ENCODE data around the gene VWA2.

The VWA2 gene

GRCh38 chr10:114278140-114278883 lies 39.3 kb downstream of the VWA2 start:
- DNase-seq (ENCODE audit: low read depth), result no peak

DNA sequence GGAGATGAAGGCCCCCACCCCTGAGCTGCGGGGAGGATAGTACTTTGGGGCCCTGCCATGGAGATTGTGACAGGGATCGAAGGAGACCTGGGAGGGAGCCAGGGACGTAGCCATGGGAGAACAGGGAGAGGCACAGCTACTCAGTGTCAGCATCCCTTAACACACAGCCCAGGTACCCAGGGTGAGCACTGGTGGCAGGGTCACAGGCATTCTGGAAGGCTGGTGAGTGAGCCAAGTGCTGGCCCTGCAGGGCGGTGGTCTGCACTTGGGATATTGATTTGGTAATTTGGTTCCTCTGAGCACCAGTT lies 39.8 kb downstream of the VWA2 start:
- DNase-seq (ENCODE audit: low read depth), result no peak

- no peak for DNase-seq (ENCODE audit: low read depth)
These were observed 40.2 kb downstream of the VWA2 start for GRCh38 chr10:114279289-114279688.

DNA sequence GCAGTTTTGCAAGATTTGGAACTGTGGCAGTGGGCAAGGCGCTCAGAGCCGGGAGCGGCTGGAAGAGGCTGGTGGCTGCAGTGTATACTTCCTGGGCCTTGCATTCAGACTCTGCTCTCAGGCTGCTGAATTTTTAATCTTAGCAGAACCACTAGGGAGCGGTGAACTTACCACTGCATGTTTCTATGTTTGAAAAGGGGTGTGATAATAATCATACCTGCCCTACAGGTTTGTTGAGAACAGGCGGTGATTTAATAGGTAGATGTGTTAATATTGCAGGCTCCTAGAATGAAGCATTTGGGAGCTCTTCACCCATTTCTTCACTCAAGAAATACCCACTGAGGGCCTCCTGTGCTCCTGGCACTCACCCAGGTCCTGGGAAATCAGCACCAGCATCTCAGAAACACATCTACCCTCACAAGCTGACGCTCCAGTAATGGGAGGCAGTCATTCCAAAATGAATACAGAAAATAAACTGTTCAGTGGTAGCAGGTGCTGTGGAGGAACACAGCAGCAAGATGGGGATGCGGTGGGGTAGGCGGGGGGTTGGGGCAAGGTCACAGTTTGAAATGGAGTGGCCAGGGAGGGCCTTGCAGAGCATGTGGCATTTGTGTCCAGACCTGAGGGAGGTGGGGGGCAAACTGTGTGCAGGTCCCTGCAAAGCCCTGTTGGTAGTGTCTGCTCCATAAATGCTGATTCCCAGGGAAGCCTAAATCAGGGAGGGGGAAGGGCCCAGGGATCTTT lies 41.0 kb downstream of the VWA2 start:
- DNase-seq (ENCODE audit: low read depth), result no peak

DNA sequence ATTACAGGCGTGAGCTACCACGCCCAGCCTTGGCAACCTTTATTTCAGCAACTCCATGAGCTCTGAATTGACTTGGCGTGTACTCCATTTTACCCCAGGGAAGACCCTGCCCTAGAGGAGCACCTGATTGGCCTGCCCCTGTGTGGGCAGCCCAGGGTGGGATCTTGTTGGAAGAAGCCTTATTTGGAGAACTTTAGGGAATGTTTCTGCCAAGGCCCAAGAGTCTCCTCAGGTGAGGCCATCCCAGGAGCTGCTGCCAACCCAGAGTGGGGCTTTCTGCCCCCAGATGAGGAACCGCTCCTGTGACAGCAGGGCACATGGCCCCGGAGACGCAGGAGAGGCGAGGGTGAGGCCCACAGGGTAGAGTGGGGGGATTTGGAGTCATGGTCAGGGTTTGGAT lies 42.0 kb downstream of the VWA2 start:
- no peak for DNase-seq (ENCODE audit: low read depth)

- no peak for DNase-seq (ENCODE audit: low read depth)
These were observed 42.4 kb downstream of the VWA2 start for GRCh38 chr10:114281461-114281860.

- no peak for DNase-seq (ENCODE audit: low read depth)
These were observed 43.5 kb downstream of the VWA2 start for GRCh38 chr10:114282526-114282925.

- DNase-seq (ENCODE audit: low read depth), result no peak
These were observed 44.0 kb downstream of the VWA2 start for GRCh38 chr10:114283091-114283490.

- DNase-seq (ENCODE audit: low read depth), result no peak
These were observed 44.6 kb downstream of the VWA2 start for GRCh38 chr10:114283535-114284234.

DNA sequence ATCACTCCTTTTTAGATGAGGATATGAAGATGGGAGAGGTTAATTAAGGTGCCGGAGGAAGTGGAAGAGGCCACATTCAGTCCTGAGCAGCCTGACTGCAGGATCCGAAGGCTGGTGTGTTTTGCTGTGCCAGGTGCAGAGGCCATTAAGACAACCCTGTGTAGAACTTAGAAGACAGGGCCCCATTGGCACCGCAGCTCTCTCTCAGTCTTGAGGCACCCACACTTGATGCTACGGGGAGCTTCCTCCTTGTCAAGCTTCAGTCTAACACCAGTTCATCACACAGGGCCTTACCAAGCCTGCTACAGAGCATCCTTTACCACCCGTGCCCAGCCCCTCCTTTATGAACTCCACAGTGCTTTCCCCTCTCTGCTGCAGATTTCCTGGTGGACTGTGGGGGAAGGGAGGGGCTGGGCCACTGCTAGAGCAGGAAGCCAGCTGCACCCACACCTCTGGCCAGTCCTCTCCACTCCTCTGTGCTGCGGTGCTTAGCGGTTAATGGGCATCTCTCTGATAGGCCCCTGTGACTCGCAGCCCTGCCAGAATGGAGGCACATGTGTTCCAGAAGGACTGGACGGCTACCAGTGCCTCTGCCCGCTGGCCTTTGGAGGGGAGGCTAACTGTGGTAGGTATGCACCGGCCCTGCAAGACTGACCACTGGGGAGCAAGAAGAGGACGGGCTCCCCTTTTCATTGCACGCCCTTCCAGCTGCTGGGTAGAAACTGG lies 45.5 kb downstream of the VWA2 start:
- no peak for DNase-seq (ENCODE audit: low read depth)

GRCh38 chr10:114285961-114286441 lies 46.9 kb downstream of the VWA2 start:
- DNase-seq (ENCODE audit: low read depth), result no peak

- no peak for DNase-seq (ENCODE audit: low read depth)
These were observed 47.9 kb downstream of the VWA2 start for GRCh38 chr10:114286921-114287320.

DNA sequence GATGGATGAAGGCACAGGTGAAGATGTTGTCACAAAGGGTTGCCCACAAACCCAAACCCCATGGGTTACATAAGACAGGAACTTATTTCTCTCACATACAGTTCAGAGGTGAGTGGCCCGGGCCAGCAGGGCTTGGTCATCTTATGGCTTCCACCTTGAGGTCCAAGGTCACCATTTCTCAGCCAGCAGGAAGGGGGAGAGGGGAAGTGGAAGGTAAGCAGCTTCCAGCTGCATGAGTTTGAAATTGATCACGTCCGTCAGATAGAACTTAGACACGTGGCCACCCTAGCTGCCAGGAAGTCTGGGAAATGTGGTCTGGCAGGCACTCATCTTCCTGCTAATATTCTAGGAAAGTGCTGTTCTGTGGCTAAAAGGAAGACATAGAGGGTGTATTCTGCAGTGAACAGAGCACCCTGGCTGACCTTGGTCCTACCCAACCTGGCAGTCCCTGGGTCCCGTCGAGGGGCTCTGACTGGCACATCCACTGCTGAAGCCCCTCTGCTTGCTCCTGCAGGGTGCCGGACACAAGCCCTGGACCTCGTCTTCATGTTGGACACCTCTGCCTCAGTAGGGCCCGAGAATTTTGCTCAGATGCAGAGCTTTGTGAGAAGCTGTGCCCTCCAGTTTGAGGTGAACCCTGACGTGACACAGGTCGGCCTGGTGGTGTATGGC lies 49.5 kb downstream of the VWA2 start:
- no peak for DNase-seq (ENCODE audit: low read depth)

- DNase-seq (ENCODE audit: low read depth), result no peak
These were observed 50.0 kb downstream of the VWA2 start for GRCh38 chr10:114289096-114289436.

GRCh38 chr10:114290038-114290437 lies 51.0 kb downstream of the VWA2 start:
- DNase-seq (ENCODE audit: low read depth), result no peak

DNA sequence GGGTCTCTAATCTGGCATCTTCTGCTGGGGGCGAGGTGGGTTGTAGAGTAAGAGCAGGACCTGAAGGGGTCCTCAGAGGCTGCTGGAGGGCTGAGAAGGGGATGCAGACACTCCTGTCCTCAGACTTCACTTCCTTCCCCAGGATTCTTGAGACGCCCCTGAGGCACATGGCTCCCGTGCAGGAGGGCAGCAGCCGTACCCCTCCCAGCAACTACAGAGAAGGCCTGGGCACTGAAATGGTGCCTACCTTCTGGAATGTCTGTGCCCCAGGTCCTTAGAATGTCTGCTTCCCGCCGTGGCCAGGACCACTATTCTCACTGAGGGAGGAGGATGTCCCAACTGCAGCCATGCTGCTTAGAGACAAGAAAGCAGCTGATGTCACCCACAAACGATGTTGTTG lies 52.0 kb downstream of the VWA2 start:
- no peak for DNase-seq (ENCODE audit: low read depth)

DNA sequence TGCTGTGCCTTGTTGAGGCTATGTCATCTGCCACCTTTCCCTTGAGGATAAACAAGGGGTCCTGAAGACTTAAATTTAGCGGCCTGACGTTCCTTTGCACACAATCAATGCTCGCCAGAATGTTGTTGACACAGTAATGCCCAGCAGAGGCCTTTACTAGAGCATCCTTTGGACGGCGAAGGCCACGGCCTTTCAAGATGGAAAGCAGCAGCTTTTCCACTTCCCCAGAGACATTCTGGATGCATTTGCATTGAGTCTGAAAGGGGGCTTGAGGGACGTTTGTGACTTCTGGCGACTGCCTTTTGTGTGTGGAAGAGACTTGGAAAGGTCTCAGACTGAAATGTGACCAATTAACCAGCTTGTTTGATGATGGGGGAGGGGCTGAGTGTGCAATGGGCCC lies 52.5 kb downstream of the VWA2 start:
- no peak for DNase-seq (ENCODE audit: low read depth)

DNA sequence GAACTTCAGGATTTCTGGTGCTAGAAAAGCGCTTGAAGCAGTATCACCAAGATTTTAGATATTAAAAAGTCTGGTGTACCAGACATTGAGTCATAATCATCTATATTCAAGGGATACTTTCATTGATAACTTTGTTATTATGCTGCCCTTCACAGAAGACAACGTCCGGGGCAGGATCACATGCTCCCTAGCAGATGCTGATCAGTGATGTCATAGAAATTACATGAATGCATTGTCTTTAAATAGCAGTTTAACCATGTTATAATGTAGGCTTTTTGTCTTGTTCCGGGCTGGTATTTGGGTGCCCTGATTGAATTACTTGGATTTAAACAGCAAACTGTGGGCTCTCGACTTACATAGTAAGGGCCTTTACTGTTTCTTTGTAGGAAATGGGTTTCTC lies 54.0 kb downstream of the VWA2 start:
- no peak for DNase-seq (ENCODE audit: low read depth)

DNA sequence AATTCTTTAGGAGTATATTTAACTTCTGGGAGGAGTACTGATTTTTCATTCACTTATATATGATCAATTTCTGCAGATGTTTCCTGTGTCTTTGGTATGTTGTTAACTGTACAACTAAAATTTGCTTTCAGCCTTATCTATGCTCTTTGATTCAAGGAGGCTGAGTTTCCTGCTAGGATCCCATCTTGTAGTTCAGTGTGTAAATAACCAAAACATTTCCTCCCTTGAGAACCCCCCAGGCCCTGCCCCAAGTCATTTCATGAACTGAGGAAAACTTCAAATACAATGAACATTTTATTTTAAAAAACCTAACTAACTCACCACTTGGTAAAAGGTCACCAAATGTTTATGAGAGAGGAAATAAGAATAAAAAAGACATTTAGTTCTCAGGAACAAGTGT lies 55.5 kb downstream of the VWA2 start:
- no peak for DNase-seq (ENCODE audit: low read depth)

DNA sequence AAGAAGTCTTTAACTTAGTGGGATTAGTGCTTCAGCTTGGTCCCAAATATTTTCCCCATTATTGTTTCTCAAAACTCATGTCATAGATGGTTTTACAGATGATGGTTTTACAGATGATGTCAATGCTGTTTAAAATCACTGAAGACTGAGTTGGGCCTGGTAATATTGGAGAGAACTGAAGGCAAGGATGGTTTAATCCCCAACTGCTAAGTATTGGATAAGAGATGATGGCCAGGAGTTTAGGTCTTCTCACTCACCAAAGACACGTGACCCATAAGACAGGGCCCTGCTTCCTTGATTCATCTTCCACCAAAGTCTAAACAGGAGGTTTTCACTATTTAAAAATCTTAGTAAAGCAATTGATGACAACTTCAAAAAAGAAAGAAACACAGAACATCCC lies 56.3 kb downstream of the VWA2 start:
- no peak for DNase-seq (ENCODE audit: low read depth)

DNA sequence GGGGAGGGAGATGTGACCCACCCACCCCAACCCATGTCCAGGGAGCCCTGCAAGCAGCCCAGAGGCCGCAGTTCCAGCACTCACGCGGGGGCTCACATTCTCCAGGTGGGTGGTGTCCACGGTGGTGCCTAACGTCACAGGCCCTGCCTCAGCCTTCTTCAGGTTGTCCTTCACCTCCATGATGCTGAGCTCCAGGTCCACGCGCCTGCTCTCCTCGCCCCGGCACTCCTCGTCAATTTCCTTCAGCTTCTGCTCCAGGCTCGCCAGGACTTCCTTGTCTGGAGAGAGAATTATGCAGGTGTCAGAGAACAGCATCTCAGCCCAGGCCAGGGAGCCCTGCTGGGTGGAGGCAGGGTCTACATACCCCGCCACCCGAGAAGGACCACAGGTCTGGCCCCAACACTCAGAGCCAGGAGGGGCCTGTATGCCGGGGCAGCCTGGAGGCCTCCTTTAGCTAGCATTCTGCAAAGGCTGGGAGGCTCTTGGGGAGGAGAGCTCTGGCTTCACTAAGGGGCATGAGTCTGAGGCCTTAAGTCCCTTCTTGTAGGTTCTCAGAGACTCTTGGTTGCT lies 58.2 kb downstream of the VWA2 start:
- DNase-seq (ENCODE audit: low read depth), result no peak
